Measurements from ENCODE around the gene AHSP.

The AHSP gene

GRCh38 chr16:31484491-31485171 lies 43.1 kb upstream of the AHSP start:
- no peak for TF ChIP-seq CTCF (IDR thresholded peaks at IDR 0.05; ENCODE audit: low read depth, low read length)
- H3K4me3 ChIP-seq (ENCODE audit: low read depth, low read length): no peak overlapping the region
- DNase-seq: no peak

GRCh38 chr16:31485571-31485970 lies 42.1 kb upstream of the AHSP start:
- H3K4me3 ChIP-seq (ENCODE audit: low read depth, low read length): no peak overlapping the region
- TF ChIP-seq CTCF (IDR thresholded peaks at IDR 0.05; ENCODE audit: low read depth, low read length): no peak
- no peaks in the 10 kb centered on the region for H3K27me3 ChIP-seq (ENCODE audit: insufficient read depth, low read depth, severe bottlenecking)
- no peak overlapping the region for H3K27ac ChIP-seq
- no peak for DNase-seq
- no peaks in the 10 kb centered on the region for H3K9me3 ChIP-seq (ENCODE audit: severe bottlenecking)
- H3K36me3 ChIP-seq: no peaks in the 10 kb centered on the region

More at GRCh38 chr16:31484491-31485171, 43.1 kb upstream of the AHSP start:
- Histone ChIP-seq H3K36me3 (no peaks in the 10 kb centered on the region), H3K27ac (no peak overlapping the region), H3K27me3 (ENCODE audit: insufficient read depth, low read depth, severe bottlenecking) (no peaks in the 10 kb centered on the region), H3K9me3 (ENCODE audit: severe bottlenecking) (no peaks in the 10 kb centered on the region)

- Histone ChIP-seq H3K36me3 (0 out of 2 replicates have a peak, but pooled peaks cover 3% of the 10 kb centered on the region), H3K4me3 (ENCODE audit: low read depth, low read length) (no peak overlapping the region), H3K9me3 (ENCODE audit: severe bottlenecking) (no peaks in the 10 kb centered on the region), H3K27me3 (ENCODE audit: insufficient read depth, low read depth, severe bottlenecking) (no peaks in the 10 kb centered on the region), H3K27ac (no peak overlapping the region)
- TF ChIP-seq CTCF (IDR thresholded peaks at IDR 0.05; ENCODE audit: low read depth, low read length): no peak
- DNase-seq: no peak
These were observed 41.7 kb upstream of the AHSP start for GRCh38 chr16:31486045-31486444.

- TF ChIP-seq CTCF (IDR thresholded peaks at IDR 0.05; ENCODE audit: low read depth, low read length): no peak
- no peak for DNase-seq
- Histone ChIP-seq H3K36me3 (0 out of 2 replicates have a peak, but pooled peaks cover 3% of the 10 kb centered on the region), H3K4me3 (ENCODE audit: low read depth, low read length) (peak overlapping the region; percentile 52), H3K27ac (0 out of 2 replicates have a peak overlapping the region, but pooled peaks have one; percentile 1), H3K9me3 (ENCODE audit: severe bottlenecking) (no peaks in the 10 kb centered on the region), H3K27me3 (ENCODE audit: insufficient read depth, low read depth, severe bottlenecking) (no peaks in the 10 kb centered on the region)
These were observed 40.5 kb upstream of the AHSP start for GRCh38 chr16:31487071-31487719.

GRCh38 chr16:31487720-31488467 lies 39.8 kb upstream of the AHSP start:
- peak overlapping the region; percentile 52 for H3K4me3 ChIP-seq (ENCODE audit: low read depth, low read length)
- no peaks in the 10 kb centered on the region for H3K9me3 ChIP-seq (ENCODE audit: severe bottlenecking)
- TF ChIP-seq CTCF (IDR thresholded peaks at IDR 0.05; ENCODE audit: low read depth, low read length): no peak
- 0 out of 2 replicates have a peak overlapping the region, but pooled peaks have one; percentile 1 for H3K27ac ChIP-seq
- H3K36me3 ChIP-seq: 0 out of 2 replicates have a peak, but pooled peaks cover 3% of the 10 kb centered on the region
- no peaks in the 10 kb centered on the region for H3K27me3 ChIP-seq (ENCODE audit: insufficient read depth, low read depth, severe bottlenecking)
- peak; percentile 74 for DNase-seq

All from WERI-Rb-1 (cell line).